Endometrial microvascular endothelial cells (primary cell): Measurements from ENCODE around the gene NCBP2L. TPM values are rescaled to one million over a fixed set of nuclear protein-coding genes. Genes with fewer than 3 reads are reported as not detected.

Experiments used
- in situ Hi-C: cut with HindIII; loops from 2 replicates; pipeline ENCODE4 v1.10.0; 2017; ENCODE audit warnings: low sequenced_read_pairs, low pct_unique_long_range_greater_than_20kb; ENCODE audit errors: inconsistent ontology term
- total RNA-seq: library from RNA; depleted of rRNA; stranded (reverse); fragments of >200 nt; gene quantifications from one replicate; pipeline ENCODE4 v1.2.3, GENCODE V29; 2015; ENCODE audit errors: inconsistent ontology term

NCBP2L gene
- total RNA-seq, 1 donor from 2014 or later, result not detected

DNA sequence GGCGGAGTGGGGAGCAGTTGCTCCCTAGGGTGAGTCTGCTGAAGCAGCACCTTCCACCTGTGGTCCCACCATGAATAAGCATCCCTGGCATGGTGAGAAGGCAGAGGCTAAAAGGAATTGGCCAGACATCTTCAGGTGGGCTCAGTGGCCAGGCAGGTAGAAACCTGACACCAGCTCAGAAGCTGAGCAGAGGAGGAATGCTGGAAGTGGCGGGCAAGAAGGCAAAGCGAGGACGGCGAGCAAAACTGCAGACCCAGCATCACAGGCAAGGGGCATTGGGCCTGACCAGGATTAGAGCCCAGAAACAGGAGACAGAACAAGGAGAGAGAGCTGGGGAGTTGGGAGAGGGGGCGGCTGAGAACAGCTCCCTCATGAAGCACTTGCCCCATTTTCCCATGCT, 27.3 kb upstream of the NCBP2L start:
- in situ Hi-C loops, result no loop called here

DNA sequence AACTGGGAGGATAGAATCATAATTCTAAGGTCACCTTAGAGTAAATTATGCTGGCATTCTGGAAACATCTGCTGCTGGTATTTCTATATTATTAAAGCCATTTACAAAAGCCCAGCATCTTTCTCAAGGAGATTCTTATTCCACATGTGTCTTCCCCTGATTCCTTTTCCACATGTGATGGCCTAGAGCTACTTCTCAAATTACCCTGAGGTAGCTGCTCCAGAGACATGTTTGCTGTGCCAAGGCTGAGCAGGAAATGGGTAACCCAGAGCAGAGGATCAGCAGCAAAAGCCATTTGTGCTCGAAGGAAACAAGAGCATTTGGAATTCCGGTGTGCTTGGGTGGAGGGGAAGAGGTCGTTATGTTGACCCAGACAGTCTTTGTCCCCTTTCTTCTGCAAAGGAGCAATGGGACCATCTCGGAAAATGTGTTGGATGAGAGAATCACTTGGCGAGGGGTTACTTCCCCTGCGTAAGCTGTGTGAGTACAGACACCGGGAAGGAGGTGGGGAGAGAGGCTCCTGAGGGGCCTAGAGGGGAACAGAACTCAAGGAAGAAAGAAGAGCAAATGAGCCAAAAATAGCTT, 26.6 kb upstream of the NCBP2L start:
- in situ Hi-C loops, result no loop called here

DNA sequence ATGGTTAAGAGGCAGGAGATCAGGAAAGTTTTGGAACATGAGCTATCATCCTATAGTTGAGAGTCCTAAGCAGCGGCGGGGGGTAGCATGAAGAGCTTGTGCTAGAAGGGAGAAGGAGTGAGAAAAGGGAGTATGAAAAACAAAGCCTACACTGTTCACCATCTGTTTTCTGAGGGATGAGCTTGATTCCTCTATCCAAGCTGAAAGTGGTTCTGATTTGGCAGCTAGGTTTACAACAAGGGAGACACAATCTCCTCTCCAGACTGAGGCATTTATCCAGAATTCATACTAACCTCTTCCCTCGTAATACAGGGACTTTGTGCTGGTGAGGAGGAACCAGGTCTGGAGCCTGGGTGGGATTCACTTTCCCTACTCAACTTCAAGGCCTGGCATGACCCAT, 25.5 kb upstream of the NCBP2L start:
- in situ Hi-C loops, result no loop called here

DNA sequence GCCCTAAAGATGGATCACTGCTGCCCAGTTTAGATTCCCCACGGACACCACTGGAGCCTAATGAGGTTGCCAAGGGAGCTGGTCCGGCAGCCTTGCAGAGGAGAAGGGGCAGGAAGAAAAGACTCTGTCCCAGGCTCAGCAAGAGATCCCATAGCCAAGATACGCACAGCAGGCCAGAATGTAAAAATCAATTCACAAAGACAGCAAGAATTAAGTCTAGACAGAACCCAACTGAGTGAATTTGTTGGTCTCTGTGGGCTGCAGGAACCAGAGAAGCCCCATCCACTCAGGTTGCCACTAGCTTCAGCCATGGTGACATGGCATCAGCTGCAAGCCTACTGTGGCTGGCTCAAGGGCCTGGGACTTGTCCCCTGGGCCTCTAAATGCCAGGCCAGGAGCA, 24.8 kb upstream of the NCBP2L start:
- in situ Hi-C loops, result no loop called here

DNA sequence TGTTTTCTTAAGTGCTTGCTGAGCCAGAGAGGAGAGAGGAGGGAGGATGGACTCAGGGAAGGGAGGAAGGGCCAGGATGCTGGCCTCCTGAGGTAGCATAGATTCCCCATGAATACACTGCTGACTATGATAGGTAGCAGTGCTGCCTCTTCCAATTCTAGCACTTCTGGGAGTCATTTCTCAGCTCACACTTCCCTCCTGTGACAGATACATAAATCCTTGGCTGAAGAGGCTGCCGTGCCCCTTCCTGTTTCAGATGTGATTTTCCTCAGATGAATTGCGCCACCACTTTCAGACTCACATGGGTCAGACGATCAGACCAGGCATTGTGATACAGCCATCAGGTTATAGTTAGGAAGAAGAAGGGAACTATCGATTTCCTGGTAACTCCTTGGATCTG, 24.3 kb upstream of the NCBP2L start:
- in situ Hi-C loops, result no loop called here

DNA sequence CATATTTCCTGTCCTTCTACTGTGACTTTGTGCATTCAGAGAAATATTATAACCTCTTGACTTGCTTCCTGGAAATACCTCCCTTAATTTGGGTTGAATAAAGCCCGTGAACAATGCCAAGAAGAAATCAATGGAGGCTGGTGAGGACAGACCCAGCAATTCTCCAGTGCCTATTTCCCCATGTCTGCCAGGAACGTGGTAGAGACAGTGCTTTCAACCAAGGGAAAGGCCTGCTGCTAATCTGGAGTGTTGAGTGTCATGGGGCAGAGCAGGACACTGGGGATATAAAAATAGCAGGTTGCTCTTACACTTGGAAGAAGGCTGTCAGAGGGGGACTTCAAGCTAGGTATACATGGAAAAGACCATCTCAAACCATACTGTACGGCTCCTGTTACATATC, 21.8 kb upstream of the NCBP2L start:
- in situ Hi-C loops, result no loop called here

DNA sequence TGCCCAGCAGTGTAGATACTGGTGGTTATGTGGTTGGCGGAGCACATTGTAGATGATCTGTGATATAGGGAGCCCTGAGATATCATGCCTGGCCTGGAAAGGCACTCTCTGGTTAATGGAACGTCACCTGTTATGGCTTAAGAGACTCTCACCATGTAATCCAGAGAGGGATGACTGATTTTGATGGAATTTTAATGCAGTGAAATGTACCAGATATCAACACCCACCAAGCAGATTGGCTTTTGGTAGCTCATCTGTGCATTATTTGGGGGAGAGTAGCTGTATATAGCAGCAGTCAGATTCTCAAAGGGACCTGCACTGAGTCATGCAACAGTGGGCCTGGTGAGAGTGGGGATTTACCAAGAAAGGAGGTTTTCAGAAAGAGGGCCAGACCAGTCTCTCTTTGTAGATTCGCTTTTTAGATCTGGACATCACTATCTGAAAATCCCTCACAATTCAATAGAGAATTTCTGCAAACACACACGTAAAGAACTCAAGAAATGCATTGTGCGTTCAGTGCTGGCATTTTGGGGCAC, 19.2 kb upstream of the NCBP2L start:
- in situ Hi-C loops, result no loop called here

DNA sequence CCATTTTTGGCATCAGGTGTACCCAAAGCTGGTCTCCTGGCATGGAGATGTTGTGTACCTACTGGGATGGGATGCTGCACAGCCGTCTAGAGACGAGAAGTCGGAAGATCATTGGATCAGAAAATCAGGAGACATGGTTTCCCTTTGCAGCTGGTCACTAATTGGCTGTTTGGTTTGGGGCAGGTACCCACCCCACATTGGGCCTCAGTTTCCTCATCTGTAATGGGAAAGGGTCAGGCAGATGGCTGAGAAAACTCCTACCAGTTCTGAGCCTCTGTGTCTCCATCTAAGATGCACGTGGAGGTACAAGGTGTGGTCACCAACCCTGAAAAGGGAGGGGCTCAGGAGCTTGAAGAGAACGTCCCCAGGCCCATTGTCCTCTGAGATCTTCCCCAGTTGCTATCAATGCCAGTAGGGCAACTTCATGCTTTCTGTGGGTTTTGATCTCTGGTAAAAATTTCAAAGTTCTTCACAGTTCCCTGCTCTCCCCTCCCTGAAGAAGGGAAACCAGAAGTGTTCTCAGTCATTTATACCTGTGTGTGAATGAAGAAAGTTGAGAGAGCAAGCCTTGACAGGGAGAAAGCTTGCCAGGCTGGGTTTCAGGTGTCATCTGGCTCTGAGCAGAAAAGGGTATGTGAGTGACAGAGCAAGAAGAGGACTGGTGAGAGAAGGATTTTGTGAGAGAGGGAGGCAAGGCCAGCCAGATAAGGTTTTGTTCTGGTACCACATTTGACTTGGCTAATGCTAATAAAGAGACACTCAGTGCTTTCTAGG, 17.0 kb upstream of the NCBP2L start:
- in situ Hi-C loops, result no loop called here

DNA sequence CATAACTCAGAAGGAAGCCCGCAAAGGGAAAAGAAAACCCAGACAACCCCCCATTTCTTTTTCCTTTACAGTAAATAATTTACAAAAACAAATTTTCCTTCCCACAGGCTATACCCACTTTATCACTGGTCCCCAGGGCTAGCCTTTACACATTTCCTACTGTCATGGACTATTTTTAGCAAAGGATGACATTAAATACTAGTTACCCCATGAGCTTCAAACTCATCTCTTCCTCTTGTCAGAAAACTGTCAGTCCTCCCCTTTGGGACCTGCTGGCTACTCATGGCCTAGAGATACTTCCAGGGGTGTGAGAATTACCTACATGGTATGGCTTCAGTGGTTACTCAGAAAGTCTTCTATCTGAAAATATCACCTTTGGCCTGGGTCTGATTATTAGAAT, 13.9 kb upstream of the NCBP2L start:
- in situ Hi-C loops, result no loop called here

DNA sequence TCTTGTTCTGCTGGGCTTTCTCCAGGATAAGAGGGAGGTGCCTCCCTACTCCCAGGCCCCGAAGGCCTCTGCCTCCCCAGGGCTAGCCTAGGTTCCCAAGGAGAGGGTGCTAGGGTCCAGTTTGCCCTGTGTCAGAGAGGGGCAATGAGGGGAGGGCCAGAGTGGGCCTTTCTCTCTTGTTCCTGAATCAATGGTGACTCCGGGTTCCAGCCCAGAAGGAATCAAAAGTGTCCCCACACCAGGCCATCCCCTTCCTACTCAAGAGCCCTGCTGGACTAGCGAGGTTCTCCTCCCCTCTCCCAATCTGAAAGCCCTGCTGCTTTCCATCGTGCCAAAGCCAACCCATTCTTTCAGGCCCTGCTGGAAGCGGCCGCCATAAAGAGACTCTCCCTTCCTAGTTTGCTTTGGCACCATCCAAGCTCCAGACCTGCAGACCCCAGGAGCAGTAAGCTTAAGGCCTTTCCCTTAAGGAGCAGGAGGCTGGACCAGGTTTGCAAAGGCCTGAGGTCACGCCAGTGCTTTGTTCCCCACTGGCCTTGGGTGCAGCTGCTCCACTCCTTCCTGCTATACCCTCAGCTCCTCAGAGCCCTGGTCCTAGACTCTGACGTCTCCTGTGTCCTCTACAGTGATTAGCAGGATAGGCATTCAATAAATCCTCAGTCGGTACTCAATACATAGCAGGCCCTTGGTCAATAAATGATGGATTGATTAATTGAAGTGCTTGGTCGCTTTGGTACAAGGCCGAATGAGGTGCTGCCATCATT, 12.5 kb upstream of the NCBP2L start:
- in situ Hi-C loops, result no loop called here

DNA sequence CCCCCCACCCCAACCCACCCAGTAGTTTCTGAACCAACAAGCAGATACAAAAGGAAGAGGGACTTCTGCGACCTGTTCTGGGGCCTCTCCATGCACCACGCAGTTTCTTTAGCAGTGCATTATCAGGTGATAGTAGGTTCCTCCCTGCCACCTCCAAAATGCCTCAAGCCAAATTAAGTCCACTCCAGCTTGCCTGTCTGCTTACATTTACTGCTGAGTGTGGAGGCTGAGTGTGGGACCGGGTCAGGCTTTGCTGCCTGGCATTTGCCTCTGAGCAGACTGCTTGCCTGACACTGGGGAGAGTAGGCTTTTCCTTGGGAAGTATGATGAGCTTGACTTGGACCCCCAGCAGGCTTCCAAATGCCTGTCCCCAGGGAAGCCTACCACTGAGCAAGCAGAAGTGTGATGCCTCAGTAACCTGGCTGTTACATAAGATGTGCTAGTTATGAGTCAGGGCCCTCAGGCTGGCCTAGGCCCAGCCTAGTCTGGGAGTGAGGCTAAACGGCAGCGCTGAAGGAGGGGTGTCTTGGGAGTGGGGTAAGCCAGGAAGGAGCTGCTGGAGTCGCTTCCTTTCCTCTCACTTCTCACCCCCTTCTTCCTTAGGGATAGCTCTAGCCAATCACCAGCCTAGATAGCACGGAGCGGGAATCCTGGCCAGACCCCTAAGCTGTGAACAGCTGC, 10.9 kb upstream of the NCBP2L start:
- in situ Hi-C loops, result no loop called here

DNA sequence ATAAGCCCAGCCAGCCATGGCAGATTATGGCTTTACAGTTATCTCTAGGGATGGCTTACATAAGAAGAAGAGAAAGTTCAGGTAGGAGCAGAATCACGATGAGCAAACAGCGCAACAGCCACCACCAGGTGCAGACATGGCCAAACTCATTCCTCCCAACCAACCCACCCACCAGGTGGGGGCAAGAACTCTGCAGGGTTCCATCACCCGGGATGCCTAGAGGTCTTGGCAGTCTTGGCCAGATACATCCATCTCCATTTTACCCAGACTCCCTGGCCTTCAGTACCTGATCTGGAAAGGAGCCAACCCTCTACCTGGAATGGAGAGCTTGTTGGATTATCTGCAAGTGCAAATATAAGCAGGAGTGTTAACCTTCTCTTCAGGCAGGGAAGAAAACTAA, 9.5 kb upstream of the NCBP2L start:
- in situ Hi-C loops, result no loop called here

DNA sequence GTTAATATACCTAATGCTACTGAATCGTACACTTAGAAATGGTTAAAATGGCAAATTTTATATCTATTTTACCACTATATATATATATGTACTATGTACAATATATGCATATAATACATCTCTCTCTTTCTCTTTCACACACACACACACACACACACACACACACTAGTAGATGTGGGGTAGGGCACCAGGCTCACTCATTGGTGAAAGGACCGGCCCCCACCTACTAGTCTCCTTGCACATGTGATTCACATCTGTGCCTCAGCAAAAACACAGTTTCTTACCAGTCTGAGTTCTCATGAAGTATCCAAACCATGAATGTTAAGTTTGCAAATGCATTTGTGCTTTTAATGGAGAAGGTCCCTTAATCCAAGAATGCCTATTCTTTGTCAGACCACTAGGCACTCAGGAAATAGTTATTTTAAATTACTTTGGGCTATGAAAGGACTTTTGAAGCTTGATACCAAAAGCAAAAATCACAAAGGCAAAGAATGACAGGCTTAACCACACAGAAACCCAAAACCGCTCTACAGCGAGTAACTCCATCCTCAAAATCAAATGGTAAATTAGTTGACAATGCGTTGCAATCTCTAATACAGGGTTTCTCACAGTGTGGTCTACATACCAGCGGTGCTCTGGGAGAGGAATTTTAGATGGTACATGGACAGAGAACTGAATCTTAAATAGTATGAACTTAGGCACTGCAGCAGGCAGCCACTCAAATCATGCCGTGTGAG, 7.8 kb upstream of the NCBP2L start:
- in situ Hi-C loops, result no loop called here

DNA sequence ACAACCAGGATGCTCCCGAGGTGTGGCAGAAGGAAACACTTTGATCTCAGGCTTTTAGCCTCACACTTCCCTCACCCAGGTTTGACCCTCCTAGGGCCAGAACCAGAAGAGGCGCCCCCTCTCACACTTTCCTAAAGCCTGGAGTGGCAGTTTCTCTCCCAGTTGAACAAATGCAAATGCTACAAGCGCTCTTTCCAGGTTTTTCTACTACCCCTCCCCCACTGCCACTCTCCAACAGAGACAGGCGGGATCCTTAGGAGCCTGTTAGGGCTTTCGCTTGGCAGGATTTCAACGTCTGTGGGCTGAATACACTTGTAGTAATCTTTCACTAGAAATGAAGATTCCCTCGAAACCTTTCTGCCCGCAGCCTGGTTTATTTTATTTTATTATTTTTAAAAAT, 4.3 kb upstream of the NCBP2L start:
- in situ Hi-C loops, result no loop called here

DNA sequence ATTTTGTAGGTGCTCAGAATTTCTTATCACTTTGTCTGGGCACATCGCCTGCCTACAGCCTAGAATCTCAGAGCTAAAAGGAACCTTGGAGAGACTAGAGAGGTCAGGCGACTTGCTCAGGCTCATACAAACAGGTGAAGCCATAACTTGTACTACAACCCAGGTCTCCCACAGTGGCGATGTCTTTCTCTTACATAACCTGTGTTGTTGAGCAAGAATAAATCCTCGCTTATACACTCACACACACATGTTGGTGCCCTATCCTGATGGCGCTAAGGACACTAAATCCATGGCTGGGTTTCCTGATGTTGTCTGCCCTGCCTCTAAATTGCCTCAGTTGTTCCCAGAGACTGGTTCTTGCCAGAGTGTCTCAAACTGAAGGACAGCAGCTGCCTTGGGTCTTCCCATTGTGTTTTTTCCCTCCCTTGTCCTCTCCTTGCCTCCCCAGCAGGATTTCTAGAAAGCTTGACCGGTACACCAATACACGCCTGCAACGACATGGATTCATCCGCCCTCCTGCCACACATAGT, 3.6 kb upstream of the NCBP2L start:
- in situ Hi-C loops, result no loop called here

DNA sequence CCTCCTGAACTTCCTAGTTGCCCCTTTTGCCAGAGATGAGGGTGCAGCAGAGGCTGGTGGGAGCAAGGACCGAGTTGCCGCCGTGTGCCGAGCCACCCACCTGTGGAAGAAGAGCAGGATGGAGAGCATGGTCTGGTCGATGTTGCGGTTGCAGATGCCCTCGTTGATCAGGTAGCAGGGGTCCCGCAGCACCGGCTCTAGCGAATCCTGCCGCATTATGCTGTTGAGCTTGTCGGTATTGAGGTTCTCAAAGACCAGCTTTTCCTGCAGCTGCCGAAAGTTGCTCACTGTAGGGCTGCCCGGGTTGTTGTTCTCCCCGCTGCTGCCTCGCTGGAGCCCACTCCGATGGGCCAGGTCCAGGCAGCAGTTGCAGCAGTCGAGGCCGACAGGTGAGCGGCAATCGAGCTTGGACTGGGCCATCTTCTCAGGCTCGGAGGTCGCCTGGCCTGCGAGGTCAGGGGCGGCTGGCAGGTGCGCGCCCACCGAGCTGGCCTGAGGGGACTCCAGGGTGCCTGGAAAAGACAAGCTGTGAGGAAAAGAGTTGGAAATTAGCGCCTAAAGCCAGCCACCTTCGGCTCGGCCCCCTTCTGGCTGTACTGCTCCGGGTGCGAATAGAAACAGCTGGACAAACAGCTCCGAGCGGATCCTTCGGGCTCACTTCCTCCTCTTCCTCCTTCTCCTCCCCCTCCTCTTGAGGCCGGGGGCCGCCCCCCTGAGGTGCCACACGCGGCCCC, 2.4 kb upstream of the NCBP2L start:
- in situ Hi-C loops, result no loop called here

DNA sequence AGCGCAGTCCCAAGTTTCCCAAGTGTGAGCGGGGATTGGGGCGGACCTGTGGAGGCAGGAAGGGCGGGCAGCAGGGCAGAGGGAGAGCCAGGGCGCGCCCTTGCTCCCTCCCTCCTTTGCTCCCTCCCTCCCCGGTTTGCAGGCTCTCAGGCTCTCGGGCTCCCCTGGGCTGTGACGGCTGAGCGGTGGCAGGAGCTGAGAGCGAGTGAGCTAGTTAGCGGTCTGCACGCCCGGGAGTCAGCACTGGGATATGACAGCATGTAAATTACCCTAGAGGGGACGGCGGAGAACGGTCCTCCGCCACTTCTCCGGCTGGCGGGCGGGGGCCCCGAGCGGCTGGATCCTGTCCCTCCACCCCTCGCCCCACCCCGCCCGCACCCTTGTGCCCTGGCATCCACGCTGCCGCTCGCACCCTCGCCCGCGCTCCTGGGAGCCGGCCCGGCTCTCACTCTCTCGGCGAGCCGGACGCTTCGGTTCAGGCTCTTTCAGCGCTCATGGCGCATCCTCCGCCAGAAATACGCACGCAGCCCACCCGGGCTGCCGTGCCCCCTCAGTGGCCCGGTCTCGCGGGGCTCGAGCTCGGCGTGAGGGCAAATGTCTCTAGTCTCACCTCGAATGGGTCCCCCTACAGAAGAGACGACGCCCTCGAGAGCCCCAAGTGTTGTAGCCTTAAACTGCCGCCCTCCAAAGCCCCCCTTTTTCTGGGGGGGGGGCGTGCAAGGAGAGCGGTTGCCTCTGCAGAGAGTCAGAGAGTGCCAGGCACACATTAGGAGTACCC, 1.6 kb upstream of the NCBP2L start, which contains the start of gene TSC22D3:
Gene TSC22D3, minus strand, starts transcription at position 54 of the 778 bp plus-strand sequence. CDS start 368 bp downstream, outside the sequence.
- in situ Hi-C loops, result no loop called here
